Activated B cell treated with CpG ODN at 0.5 μM for 24 hours (primary cell): ENCODE results near the gene ENDOG. TPM values are rescaled to one million over a fixed set of nuclear protein-coding genes. Genes with fewer than 3 reads are reported as not detected.

ENCODE experiments used
- ATAC-seq: fragments of 200-7000 bp; cut with Tn5 transposase; one replicate; pipeline ENCODE4 v1.10.0; 2021; ENCODE audit warnings: low read depth, mild to moderate bottlenecking, moderate library complexity
- CTCF ChIA-PET: fragments of 350-600 bp; sonication (Branson Sonifier 250); formaldehyde crosslinking; loops from one replicate; lab custom pipeline; 2021; ENCODE audit warnings: antibody characterized with exemption; lab: Charles Lee
- POLR2A ChIA-PET: fragments of 350-600 bp; sonication (Branson Sonifier 250); formaldehyde crosslinking; loops from one replicate; lab custom pipeline; 2021; ENCODE audit warnings: antibody characterized with exemption; lab: Charles Lee
- DNase-seq: peaks from one replicate; pipeline ENCODE4 v3.0.0; 2022
- H3K27ac Mint-ChIP-seq: one replicate; pipeline ENCODE4 v1.8.0; 2020; ENCODE audit warnings: mixed read lengths
- H3K27me3 Mint-ChIP-seq: one replicate; pipeline ENCODE4 v1.8.0; 2021; ENCODE audit warnings: mixed read lengths
- H3K36me3 Mint-ChIP-seq: one replicate; pipeline ENCODE4 v1.8.0; 2021; ENCODE audit warnings: low read depth, mixed read lengths
- H3K4me1 Mint-ChIP-seq: one replicate; pipeline ENCODE4 v1.8.0; 2021; ENCODE audit warnings: mixed read lengths
- H3K4me3 Mint-ChIP-seq: one replicate; pipeline ENCODE4 v1.8.0; 2020; ENCODE audit warnings: mild to moderate bottlenecking, mixed read lengths
- H3K9me3 Mint-ChIP-seq: one replicate; pipeline ENCODE4 v1.8.0; 2020; ENCODE audit warnings: mixed read lengths
- intact Hi-C: fragments of 100-400 bp; cut with micrococcal nuclease; formaldehyde crosslinking; loops from one replicate; pipeline ENCODE4 v1.15.1; 2024
- total RNA-seq: library from RNA; stranded (reverse); gene quantifications from 2 replicates; pipeline ENCODE4 v1.2.3, GENCODE V29; 2022
- TF ChIP-seq, protein P1 (sequence below): fragments of 200-600 bp; IDR thresholded peaks from one replicate; pipeline ENCODE4 v1.8.0; 2022; ENCODE audit warnings: antibody characterized with exemption, mild to moderate bottlenecking

ENDOG gene
- total RNA-seq, 1 donor from 2014 or later = 16.9 TPM

DNA sequence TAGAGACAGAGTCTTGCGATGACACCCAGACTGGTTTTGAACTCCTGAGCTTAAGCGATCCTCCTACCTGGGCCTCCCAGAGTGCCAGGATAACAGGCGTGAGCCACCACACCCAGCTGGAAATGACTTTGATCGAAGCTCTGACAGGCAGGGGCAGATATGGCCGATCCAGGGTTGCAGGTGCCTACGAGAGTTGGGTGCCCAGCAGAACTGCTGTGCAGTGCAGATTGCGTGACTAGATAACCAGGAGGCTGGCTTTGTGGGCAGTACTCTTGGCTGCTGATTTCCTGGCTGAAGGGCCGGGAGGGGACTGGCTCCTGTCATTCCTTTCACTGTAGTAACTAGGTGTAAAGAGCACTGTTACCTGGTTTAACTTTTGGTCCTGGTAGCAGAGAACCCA lies 19.4 kb upstream of the ENDOG start:
- Mint-ChIP-seq H3K36me3 (peaks cover 72% of the 10 kb centered on the region), H3K4me1 (peaks cover under 1% of the 10 kb centered on the region), H3K4me3 (no peak overlapping the region), H3K27ac (no peak overlapping the region), H3K9me3 (no peaks in the 10 kb centered on the region), H3K27me3 (no peaks in the 10 kb centered on the region)
- no peak for ATAC-seq
- DNase-seq = no peak
- TF ChIP-seq, protein P1, sequence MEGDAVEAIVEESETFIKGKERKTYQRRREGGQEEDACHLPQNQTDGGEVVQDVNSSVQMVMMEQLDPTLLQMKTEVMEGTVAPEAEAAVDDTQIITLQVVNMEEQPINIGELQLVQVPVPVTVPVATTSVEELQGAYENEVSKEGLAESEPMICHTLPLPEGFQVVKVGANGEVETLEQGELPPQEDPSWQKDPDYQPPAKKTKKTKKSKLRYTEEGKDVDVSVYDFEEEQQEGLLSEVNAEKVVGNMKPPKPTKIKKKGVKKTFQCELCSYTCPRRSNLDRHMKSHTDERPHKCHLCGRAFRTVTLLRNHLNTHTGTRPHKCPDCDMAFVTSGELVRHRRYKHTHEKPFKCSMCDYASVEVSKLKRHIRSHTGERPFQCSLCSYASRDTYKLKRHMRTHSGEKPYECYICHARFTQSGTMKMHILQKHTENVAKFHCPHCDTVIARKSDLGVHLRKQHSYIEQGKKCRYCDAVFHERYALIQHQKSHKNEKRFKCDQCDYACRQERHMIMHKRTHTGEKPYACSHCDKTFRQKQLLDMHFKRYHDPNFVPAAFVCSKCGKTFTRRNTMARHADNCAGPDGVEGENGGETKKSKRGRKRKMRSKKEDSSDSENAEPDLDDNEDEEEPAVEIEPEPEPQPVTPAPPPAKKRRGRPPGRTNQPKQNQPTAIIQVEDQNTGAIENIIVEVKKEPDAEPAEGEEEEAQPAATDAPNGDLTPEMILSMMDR = no peak
- intact Hi-C loops = no loop called here
- POLR2A ChIA-PET = interaction anchor here (1.2 kb wide), 1 partner anchor 75 kb away, joined by 3 read pairs; the partner anchor contains the start of gene ZDHHC12
- CTCF ChIA-PET = interaction anchor here (1.1 kb wide), 1 partner anchor 20 kb away, joined by 3 read pairs; the partner anchor contains the start of gene ENDOG

DNA sequence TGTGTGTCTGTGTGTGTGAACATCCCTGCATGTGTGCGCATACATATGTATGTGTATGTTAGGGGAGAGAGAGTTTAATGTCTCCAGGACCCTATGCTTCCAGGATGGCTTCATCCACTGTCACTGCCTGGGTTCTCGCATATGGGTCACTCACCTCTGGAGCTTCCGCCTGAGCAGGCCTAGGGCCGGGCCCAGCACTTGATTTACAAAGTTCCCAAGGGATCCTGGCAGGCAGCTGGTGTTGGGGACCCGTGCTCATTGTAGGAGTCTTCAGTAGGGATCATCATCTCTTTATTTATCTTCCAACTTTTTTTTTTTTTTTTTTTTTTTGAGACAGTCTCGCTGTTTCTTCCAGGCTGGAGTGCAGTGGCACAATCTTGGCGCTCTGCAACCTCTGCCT lies 18.2 kb upstream of the ENDOG start:
- CTCF ChIA-PET = no interaction called here
- ATAC-seq = no peak
- Mint-ChIP-seq H3K4me3 (no peak overlapping the region), H3K36me3 (peaks cover 67% of the 10 kb centered on the region), H3K27me3 (no peaks in the 10 kb centered on the region), H3K27ac (no peak overlapping the region), H3K4me1 (no peaks in the 10 kb centered on the region), H3K9me3 (no peaks in the 10 kb centered on the region)
- no peak for DNase-seq
- TF ChIP-seq, protein P1 = no peak
- POLR2A ChIA-PET = no interaction called here
- intact Hi-C loops = no loop called here

DNA sequence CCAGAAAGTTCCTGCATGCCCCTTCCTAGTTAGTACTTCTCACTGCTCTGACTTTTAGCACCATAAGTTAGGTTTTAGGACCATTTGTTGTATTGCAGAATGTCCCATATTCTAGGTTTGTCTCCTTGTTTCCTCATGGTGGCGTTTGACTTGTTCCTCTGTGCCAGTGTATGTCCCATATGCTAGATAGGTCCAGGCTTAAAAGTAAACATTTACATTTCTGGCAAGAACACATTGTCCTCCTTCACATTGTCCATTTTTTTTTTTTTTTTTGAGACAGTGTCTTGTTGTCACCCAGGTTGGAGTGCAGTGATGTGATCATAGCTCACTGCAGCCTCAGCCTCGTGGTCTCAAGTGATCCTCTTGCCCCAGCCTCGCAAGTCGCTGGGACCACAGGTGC lies 15.8 kb upstream of the ENDOG start:
- Mint-ChIP-seq H3K9me3 (no peaks in the 10 kb centered on the region), H3K36me3 (peaks cover 80% of the 10 kb centered on the region), H3K27ac (no peak overlapping the region), H3K27me3 (no peaks in the 10 kb centered on the region), H3K4me3 (no peak overlapping the region), H3K4me1 (no peaks in the 10 kb centered on the region)
- ATAC-seq (no peak), DNase-seq (no peak)
- ChIA-PET POLR2A (interaction anchor here (0.7 kb wide), 1 partner anchor 14 kb away, joined by 4 read pairs; no protein-coding TSS in a partner anchor), CTCF (no interaction called here)
- TF ChIP-seq, protein P1 = no peak
- intact Hi-C loops = no loop called here

DNA sequence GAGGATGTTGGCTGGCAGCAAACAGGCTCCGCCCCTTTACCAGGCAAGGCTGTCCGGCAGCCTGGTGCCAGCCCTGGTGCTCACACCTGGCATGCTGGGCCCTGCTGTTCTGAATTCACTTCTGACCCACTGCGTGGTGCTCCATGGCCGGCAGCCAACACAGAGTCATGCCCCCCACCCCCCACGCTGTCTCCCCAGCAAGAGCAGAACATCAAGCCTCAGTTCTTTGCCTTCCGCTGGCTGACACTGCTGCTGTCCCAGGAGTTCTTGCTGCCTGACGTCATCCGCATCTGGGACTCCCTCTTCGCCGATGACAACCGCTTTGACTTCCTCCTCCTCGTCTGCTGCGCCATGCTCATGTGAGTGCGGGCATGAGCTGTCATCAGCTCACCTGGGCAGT lies 12.6 kb upstream of the ENDOG start:
- H3K36me3 Mint-ChIP-seq = peaks cover 61% of the 10 kb centered on the region
- H3K9me3 Mint-ChIP-seq = no peaks in the 10 kb centered on the region
- H3K4me3 Mint-ChIP-seq = no peak overlapping the region
- H3K27me3 Mint-ChIP-seq = no peaks in the 10 kb centered on the region
- H3K4me1 Mint-ChIP-seq = no peaks in the 10 kb centered on the region
- TF ChIP-seq, protein P1 = no peak
- no peak overlapping the region for H3K27ac Mint-ChIP-seq
- DNase-seq (no peak), ATAC-seq (no peak)
- ChIA-PET CTCF (interaction anchor here (2.2 kb wide), 1 partner anchor 13 kb away, joined by 5 read pairs; the partner anchor contains the start of gene ENDOG), POLR2A (interaction anchor here (0.6 kb wide), 1 partner anchor 123 kb away, joined by 3 read pairs; no protein-coding TSS in a partner anchor)
- intact Hi-C loops = no loop called here

DNA sequence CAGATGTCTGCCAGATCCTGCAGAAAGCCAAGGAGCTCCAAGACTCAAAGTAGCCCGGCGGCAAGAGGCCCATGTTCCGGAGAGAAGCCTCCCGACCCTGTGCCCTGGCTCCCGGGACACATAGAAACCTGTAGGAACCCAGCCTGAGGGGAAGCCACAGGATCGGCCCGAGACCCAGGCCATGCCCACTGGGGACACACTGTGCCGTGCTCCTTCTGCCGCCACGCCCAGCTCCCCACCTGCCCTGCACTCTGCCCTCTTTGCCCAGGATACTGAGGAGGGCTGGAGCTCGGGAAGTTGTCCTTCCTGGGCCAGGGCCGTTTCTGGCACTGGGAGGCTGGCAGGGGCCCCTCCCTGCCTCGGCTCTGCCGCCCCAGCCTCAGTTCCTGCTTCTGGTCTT lies 10.5 kb upstream of the ENDOG start:
- no peak for DNase-seq

More for the DNA sequence above, 10.5 kb upstream of the ENDOG start:
- Mint-ChIP-seq H3K9me3 (no peaks in the 10 kb centered on the region), H3K4me3 (no peak overlapping the region), H3K27me3 (no peaks in the 10 kb centered on the region), H3K4me1 (no peaks in the 10 kb centered on the region), H3K36me3 (peaks cover 49% of the 10 kb centered on the region), H3K27ac (no peak overlapping the region)
- ChIA-PET POLR2A (no interaction called here), CTCF (interaction anchor here (1.0 kb wide), 1 partner anchor 11 kb away, joined by 3 read pairs; the partner anchor contains the start of gene ENDOG)
- intact Hi-C loops = no loop called here
- ATAC-seq = no peak
- TF ChIP-seq, protein P1 = no peak
